Stimulated activated CD4-positive, alpha-beta T cell treated with anti-CD3 and anti-CD28 coated beads, TNF-alpha, amount 100 ng/mL, for 1 hour (primary cell): Measurements from ENCODE around the gene PTPN2.
"Not testable (repeated sequence)": the region's sequence is repeated elsewhere in the genome, so short reads cannot be mapped to it uniquely, and the experiment has no call there.

ENCODE experiments used
- DNase-seq, 3 donors: peaks; one replicate each; pipeline ENCODE4 v3.0.0-alpha.2; 2020; ENCODE audit warnings: low read depth in 3 of 3, low spot score in 1 of 3

The PTPN2 gene

GRCh38 chr18:12776821-12777471, 107.1 kb downstream of the PTPN2 start:
- DNase-seq: no peak

GRCh38 chr18:12776415-12776814, 107.6 kb downstream of the PTPN2 start:
- DNase-seq: not testable (repeated sequence)

- DNase-seq: no peak
Observed at GRCh38 chr18:12774982-12775381, 109.1 kb downstream of the PTPN2 start.

- DNase-seq: no peak
Observed at GRCh38 chr18:12773369-12773768, 110.7 kb downstream of the PTPN2 start.

- no peak for DNase-seq
Observed at GRCh38 chr18:12772111-12772510, 111.9 kb downstream of the PTPN2 start.

- no peak for DNase-seq
Observed at GRCh38 chr18:12770469-12771219, 113.4 kb downstream of the PTPN2 start.

GRCh38 chr18:12769644-12770440, 114.2 kb downstream of the PTPN2 start:
- no peak for DNase-seq

GRCh38 chr18:12769136-12769535, 114.9 kb downstream of the PTPN2 start:
- no peak for DNase-seq

GRCh38 chr18:12768625-12769024, 115.4 kb downstream of the PTPN2 start:
- no peak for DNase-seq

GRCh38 chr18:12767580-12768155, 116.4 kb downstream of the PTPN2 start:
- no peak for DNase-seq

GRCh38 chr18:12766986-12767433, 117.0 kb downstream of the PTPN2 start:
- DNase-seq: no peak

- no peak for DNase-seq
Observed at GRCh38 chr18:12765586-12765985, 118.5 kb downstream of the PTPN2 start.

GRCh38 chr18:12765126-12765525, 118.9 kb downstream of the PTPN2 start:
- no peak for DNase-seq

GRCh38 chr18:12758566-12758965, 125.5 kb downstream of the PTPN2 start:
- DNase-seq: not testable (repeated sequence)

GRCh38 chr18:12756619-12757239, 127.3 kb downstream of the PTPN2 start:
- DNase-seq: not testable (repeated sequence)

GRCh38 chr18:12755606-12756005, 128.4 kb downstream of the PTPN2 start:
- not testable (repeated sequence) for DNase-seq

GRCh38 chr18:12754511-12754910, 129.5 kb downstream of the PTPN2 start:
- DNase-seq: no peak

GRCh38 chr18:12751891-12752290, 132.1 kb downstream of the PTPN2 start:
- DNase-seq: no peak

- no peak for DNase-seq
Observed at GRCh38 chr18:12751503-12751884, 132.5 kb downstream of the PTPN2 start.

- no peak for DNase-seq
Observed at GRCh38 chr18:12750715-12751502, 133.1 kb downstream of the PTPN2 start.
